Measurements from ENCODE around the gene CDC73.

The CDC73 gene

DNA sequence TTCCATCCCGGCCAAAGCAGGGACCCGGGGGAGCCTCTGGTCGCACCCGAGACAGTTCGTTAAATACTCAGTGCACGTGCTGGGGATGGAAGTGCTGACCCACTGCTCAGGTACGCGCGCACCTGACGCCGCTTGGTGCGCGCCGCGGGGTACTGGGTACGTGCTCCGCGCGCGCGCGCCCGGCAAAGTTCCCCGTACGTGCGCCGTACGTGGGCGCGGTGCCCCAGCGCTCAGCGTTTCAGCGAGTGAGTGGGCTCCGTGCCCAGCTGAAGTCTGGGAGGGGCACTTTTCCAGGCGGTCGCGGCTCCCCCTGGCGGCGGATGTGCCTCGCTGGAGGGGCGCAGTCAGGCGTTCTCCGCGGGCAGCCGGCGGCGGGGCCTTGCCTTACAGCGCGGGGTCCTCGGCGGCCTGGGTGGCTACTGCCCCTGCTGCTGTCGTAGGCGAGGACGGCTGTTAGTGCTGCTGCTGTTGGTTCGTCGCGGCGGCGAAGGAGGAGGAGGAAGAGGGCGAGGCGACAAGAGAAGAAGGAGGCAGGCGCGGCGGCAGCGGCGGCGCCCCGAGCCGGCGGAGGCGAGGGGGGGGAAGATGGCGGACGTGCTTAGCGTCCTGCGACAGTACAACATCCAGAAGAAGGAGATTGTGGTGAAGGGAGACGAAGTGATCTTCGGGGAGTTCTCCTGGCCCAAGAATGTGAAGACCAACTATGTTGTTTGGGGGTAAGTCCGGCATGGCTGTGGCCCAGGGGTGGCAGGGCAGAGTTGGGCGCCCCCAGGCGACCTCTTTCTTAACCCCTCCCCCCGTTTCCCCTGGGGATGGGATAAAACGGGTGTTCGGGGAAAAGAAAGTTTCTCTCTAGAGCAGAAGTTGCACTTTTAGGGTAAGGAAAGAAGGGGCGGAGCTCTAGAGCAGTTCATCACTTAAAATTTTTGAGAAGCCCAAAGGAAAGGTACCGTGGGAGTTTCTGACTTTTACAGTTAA is at the start of gene CDC73:
Gene CDC73 (plus strand): TSS at position 416 of the 978 bp plus-strand sequence. CDS start 170 bp downstream, at position 586.
- peak; percentile 92 for DNase-seq (ENCODE audit: low spot score)

DNA sequence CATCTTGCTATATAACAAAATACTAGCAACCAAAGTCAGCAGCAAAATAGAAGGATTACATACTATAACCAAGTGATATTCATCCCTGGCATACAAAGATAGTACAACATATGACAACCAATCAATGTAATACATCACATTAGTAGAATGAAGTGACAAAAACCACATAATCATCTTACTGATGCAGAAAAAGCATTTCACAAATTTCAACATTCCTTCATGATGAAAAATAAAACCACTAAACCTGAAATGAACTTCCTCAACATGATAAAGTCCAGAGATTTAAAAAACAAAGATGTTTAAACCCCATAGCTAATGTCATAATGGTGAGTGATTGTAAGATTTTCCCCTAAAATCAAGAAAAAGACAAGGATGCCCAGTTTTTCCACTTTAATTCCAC is 43.8 kb upstream of the CDC73 start:
- no peak for DNase-seq (ENCODE audit: low spot score)

DNA sequence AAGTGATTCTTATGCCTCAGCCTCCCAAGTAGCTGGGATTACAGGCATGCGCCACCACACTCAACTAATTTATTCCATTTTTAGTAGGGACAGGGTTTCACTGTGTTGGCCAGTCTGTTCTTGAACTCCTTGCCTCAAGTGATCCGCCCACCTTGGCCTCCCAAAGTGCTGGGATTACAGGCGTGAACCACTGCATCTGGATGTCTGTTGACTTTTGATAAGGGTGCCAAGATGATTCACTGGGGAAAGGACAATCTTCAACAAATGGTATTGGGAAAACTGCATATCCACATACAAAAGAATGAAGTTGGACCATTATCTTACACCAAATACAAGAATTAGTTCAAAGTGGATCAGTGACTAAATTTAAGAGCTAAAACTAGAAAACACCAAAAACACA is 42.6 kb upstream of the CDC73 start:
- DNase-seq (ENCODE audit: low spot score): no peak

DNA sequence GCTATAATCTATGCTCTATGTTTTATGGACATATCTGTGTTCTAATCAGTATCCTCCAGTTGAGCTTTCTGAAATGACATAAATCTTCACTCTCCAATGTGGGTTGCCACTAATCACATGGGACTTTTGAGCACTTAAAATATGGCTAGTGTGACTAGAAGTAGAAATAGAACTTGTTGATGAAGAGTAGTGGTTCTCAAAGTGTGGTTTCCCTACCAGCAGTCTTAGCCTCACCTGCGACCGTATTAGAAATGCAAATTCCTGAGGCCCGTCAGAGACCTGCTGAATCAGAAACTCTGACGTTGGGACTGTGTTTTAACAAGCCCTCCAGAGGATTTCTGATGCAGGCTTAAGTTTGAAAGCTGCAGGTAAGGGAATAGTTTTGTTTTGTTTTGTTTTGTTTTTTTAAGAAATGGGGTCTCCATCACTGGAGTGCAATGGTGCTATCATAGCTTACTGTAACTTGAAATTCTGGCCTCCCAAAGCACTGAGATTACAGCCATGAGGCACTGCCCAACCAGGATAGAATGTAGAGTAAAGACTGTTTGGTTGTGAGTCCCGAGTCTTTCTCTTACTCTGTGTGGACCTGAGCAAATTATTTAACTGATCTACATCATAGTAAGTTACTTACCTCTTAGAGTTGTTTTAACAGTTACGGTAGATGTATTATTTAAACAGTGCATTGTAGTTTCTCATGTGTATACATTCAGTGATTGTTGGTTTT is 38.3 kb upstream of the CDC73 start:
- DNase-seq (ENCODE audit: low spot score): no peak

DNA sequence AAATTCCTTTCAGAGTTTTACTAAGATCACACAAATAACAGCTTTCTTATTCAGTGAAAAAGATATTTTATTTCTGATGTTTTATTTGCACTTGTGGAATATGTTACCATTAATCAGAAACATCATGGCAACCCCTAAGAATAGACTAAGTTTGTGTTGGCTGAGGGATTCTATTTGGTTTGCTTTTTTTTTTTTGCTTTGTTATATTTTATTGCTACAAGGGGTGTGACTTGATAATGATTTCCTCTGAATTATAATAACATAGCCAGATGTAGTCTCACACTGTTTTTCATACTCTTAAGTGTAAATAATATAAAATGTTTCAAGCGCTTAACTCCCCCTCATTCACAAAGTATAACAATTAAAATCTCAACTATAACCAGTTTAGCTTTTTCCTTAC is 36.6 kb upstream of the CDC73 start:
- no peak for DNase-seq (ENCODE audit: low spot score)

DNA sequence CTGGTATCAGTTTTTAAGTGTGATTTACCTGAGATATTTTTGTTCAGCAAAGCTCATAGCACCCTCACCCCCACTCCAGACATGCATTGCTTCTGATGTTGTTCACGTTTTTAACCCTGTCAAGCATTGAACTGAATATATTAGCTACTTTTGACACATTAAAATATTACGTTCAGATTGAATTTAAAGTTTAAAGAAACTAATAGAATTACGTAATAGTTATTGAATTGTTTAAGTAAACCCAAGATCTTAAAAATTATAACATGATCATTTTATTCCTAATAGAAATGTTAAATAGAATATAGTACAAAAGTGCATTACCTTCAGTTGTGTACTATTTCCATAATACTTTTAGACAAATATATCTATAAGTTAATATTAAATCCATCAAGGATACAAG is 35.5 kb upstream of the CDC73 start:
- DNase-seq (ENCODE audit: low spot score): no peak

DNA sequence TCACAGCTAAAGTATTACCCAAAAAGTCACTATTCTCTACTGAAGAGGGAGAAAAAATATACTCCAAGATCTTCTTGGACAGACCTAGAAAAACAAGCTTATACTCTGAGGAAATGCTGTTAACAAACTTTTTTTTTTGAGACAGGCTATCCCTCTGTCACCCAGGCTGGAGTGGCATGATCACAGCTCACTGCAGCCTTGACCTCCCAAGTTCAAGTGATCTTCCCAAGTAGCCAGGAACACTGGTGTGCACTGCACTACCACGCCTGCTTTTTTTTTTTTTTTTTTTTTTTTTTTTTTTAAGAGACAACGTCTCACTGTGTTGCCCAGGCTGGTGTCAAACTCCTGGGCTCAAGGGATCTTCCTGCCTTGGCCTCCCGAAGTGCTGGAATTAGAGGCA is 33.9 kb upstream of the CDC73 start:
- DNase-seq (ENCODE audit: low spot score): no peak

DNA sequence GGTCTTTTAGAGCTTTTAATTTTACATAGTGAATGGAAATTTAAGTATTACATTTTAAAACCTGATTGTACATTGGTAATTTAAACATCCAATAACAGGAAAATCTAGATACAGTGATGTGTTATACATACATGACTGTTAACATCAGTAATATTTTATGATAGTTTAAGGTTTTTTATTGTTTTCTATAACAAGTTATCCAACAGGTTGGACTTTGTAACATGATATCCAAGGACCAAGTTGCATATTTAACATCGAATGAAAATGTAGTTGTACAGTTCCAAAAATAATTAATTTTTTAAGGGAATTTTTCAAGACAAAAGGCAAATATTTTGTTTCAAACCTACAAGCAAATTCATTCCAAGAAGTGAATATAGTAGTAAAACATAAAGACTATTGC is 31.0 kb upstream of the CDC73 start:
- no peak for DNase-seq (ENCODE audit: low spot score)

DNA sequence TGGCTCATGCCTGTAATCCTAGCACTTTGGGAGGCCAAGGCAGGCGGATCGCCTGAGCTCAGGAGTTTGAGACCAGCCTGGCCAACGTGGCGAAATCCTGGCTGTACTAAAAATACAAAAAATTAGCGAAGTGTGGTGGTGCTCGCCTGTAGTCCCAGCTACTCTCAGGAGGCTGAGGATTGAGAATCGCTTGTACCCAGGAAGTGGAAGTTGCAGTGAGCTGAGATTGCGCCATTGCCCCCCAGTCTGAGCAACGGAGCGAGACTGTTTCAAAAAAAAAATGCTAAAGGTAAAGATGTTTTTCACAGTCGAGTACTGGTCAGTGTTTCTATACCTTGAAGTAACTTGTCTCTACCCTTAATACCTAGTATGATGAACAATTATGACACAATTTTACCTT is 27.7 kb upstream of the CDC73 start:
- DNase-seq (ENCODE audit: low spot score): no peak

DNA sequence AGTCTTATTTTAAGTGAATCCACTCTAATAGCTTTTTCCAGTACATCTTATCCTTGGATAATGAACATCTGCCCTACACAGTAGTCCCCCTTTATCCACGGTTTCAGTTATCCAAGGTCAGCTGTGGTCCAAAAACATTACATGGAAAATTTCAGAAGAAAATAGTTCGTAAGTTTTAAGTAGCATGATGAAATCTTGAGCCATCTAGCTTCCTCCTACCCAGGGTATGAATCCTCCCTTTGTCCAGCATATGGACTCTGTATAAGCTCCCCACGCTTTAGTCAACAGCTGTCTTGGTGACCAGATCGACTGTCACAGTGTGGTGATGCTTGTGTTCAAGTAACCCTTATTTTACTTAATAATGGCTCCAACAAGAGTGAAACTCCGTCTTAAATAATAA is 19.2 kb upstream of the CDC73 start:
- DNase-seq (ENCODE audit: low spot score): no peak

DNA sequence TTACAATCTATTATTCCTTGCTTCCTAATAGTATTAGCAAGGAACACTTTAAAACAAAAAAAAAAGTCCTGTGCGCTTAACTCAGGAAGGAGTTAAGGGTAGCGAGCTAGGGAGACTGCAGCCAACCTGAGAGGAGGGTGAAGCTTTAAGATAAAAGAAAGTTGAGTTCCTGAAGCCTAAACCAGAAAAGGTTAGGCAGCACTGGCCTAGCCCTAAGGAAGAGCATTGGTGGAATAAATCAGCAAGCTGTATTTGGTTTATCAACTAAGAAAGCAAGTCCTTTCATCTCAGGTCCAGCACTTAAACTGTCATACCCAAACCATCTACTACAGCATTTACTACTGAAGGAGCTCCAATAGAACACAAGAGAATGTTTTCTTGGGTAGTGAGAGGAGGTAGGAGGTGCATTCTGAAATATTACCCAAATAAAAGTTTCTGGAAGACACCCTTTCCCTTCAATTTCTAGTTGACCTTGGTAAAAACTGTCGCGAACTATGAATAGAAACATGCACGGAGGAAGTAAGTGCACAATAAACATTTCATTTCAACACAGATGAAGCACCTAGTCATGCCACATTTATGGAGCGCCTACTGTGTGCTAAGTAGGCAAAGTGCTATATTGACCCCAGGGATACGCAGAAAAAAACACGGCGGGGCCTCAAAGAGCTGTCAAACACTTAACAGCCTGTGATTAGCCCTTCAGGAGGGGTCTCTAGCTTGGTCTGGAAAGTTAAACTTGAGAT is 17.9 kb upstream of the CDC73 start:
- DNase-seq (ENCODE audit: low spot score): no peak

DNA sequence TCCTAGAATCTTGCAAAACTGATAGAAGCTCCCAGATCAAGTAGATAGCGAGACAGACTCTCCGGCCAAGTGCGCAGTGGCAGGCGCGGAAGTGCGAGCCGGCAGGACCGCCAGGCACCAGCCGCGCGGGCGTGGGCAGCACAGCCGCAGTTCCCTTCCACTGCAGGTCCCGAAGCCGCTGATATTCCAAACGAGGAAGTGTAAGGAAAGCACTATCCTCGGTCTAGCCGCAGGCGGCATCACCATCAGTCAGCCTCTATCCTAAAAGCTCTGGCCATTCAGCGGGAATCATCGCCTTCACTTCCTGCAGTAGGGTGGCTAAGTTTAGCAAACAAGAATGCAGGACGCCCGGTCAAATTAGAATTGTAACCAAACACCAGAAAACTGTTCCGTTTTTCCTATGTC is 17.3 kb upstream of the CDC73 start:
- DNase-seq (ENCODE audit: low spot score): peak; percentile 66

DNA sequence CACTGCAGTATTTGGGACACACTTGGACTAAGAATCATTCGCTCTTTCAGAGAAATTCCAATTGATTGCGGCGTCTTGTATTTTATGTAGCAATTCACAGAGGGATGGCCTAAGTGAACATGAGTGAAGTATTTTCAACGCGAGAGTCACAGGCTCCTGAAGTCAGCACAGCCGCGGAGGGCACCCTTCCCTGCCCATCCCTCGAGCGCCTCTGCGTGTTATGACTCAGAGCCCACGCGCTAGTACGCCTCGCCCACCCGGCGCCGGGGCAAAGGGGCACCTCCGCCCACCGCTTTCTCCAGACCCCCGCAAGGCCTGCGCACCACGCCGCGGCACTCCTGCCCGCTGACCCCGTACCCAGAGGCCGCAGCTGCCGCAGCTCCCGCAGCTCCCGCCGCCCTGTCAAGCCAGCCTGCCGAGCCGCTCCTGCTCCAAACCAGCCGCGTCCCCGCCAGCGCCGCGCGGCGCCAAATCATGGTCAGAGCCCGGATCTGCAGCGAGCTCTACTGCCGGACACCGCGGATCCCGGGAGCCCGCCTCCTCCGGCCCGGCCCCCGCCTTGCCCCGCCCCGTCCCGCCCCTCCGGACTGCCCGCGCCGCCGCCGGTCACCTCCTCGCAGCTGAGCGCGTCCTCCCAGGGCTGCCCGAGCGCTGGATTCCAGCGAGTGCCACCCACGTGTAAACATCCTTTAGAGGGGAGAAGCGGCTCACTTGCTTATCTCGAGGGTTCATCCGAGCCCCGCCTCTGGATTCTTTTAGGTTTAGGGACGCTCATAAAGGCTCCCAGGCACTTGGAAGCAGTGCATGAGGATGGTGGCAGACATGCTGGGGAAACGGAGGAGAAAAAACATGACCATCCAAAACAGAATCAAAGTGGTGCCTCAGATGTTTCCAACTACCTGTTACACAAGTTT is 16.7 kb upstream of the CDC73 start, which contains the start of gene GLRX2:
Gene GLRX2 (minus strand): TSS at position 508 of the 914 bp plus-strand sequence. CDS start 32 bp downstream, at position 476.
- DNase-seq (ENCODE audit: low spot score): peak; percentile 85

DNA sequence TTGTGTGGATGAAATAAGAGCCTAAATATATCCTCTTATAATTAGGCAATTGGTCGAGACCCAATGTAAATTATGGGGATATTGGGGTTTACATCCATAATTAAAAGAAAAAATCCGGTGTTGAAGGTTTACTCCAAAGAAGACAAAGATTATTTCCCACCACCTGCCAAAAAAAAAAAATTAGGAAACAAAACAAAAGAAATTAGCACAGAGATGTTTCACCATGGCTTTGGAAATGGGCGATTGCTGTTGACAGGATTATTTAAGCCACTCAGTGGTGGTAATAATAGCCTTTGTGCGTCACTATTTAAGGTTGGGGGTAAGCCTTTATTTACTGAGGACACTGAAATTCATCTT is 16.0 kb upstream of the CDC73 start:
- DNase-seq (ENCODE audit: low spot score): no peak

DNA sequence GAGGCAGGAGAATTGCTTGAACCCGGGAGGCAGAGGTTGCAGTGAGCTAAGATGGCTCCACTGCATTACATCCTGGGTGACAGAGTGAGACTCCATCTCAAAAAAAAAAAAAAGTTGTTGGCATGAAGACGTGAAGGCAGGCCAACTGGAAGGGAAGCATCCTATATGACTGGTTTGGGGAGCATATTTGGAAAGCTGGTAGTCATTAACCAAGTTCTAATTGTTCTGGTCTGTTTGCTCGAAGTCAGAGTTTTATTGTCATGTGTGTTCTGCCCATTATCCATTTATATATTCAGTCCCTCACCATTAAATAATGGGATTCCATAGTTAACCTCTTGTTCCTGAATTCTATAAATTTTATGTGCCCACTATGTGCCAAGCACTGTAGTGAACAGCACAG is 13.4 kb upstream of the CDC73 start:
- no peak for DNase-seq (ENCODE audit: low spot score)

DNA sequence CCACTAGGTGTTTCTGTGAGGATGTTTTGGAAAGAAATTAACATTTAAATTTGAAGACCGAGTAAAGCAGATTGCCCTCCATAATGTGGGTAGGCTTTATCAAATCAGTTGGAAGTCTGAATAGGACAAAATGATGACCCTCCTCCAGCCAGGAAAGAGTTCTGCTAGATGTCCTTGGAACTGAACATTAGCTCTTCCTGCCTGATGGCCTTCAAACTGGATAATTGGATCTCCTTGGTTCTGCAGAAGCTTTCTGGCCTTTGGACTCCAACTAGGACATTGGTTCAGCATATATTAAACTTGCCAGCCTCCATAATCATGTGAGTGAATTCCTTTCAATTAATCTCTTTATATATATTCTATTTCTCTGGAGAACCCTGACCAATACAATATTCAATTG is 12.2 kb upstream of the CDC73 start:
- no peak for DNase-seq (ENCODE audit: low spot score)

DNA sequence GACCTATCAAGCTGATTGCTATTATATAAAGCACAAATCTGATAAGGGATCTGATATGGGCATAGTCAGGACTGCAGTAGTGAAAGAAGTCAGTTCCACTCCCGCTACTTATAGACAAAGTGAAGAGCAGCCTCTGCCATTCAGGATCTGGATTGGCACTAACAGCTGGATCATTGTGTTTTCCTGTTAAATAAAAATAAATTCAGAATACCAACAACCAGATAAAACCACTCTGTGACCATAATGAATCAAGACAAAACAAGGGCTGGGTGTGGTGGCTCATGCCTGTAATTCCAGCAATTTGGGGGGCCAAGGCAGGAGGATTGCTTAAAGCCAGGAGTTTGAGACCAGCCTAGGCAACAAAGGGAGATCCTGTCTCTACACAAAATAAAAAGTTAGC is 11.6 kb upstream of the CDC73 start:
- DNase-seq (ENCODE audit: low spot score): no peak

DNA sequence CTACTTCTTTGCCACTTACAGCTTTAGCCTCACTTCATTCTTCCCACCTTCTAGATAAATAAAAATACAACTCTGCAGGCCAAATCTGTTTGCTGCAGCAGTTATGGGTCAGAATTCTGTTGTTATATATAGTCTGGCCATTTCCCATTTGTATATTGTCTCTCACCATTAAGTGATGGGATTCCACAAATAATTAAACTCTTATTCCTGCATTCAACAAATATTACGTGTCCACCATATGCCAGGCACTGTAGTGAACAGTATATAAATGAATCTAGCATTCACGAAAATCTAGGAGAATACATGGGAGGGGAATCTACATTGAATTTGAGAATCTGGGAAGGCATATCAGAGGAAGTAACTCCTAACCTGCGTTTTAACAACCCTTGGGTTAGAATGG is 11.0 kb upstream of the CDC73 start:
- no peak for DNase-seq (ENCODE audit: low spot score)

DNA sequence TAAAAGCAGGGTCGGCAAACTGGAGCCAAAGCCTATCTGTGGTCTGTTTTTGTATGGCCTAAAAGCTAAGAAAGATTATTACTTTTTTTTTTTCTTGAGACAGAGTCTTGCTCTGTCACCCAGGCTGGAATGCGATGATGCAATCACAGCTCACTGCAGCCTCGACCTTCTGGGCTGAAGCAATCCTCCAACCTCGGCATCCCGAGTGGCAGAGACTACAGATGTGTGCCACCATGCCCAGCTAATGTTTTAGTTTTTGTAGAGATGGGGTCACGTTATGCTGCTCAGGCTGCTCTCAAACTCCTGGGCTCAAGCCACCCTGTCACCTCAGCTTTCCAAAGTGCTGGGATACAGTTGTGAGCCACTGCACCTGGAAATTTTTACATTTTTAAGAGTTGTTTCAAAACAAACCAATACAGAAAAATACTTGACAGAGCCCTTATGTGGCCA is 10.2 kb upstream of the CDC73 start:
- DNase-seq (ENCODE audit: low spot score): no peak

DNA sequence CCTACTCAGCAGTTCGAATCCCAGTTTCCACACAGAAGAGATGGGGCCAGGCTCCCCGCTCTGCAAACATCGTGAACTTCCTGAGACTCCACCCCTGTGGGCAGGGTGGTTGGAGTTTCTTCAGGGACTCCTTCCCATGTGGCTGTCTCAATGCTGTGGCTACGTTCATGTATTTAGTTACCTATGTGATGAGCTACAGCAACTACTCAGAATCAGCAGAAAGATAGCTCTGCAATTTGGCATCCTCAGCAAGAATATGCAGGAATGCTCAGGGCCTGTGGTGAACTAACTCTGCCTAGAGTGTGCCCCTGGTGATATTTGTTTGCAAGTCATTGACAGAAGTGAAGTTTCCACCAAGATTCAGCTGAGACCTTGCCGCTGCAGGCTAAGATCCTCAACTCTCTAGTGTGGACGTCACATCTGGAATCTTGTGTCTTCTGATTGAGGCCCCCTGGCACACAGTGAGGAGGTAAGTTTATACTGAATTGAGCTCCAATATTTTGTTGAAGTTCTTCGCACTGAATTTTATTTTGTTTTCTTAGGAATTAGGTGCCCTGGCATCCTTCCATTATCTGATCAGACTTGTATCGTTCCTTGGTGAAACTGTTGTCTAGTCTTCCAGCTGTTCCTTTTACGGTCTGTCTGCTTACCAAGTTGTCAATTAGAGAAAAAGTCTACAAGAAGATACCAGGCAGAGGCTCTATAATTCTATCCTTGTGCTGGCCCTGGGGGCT is 8.4 kb upstream of the CDC73 start:
- DNase-seq (ENCODE audit: low spot score): no peak

DNA sequence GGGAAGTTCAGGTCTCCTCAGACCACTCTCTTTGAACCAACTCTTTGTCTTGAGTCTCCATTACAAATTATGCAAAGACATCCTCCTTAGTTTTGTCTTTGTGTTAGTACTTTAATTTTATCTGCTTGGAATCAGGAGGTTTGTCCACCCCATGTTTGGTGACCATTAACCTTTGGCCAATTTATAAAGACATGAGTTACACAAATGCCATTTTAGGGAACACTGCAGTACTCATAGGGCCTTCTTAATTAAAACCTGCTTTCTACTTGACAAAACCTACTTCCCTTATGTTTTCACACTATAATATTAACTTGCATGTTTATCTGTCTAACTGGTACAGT is 7.9 kb upstream of the CDC73 start:
- no peak for DNase-seq (ENCODE audit: low spot score)
